NCI-H526 treated with DMSO at 0.1 percent for 48 hours (cell line): ENCODE data around the gene CYB5RL.

Experiments
- DNase-seq: peaks from one replicate; lab custom pipeline; 2025; lab: John Stamatoyannopoulos, UW

Gene CYB5RL

GRCh38 chr1:54158071-54158470, 41.8 kb downstream of the CYB5RL start:
- DNase-seq = no peak

- DNase-seq = no peak
Observed at GRCh38 chr1:54157401-54157800, 42.4 kb downstream of the CYB5RL start.

- no peak for DNase-seq
Observed at GRCh38 chr1:54156986-54157385, 42.8 kb downstream of the CYB5RL start.

GRCh38 chr1:54156201-54156600, 43.6 kb downstream of the CYB5RL start:
- no peak for DNase-seq

GRCh38 chr1:54153535-54154439, 46.0 kb downstream of the CYB5RL start:
- DNase-seq = no peak

GRCh38 chr1:54152696-54153095, 47.1 kb downstream of the CYB5RL start, which contains the start of gene CDCP2:
CDCP2 (minus strand) TSS chr1:54153000; CDS start chr1:54152922, 78 bp downstream.
- no peak for DNase-seq

- no peak for DNase-seq
Observed at GRCh38 chr1:54151013-54151412, 48.8 kb downstream of the CYB5RL start.
